Activated CD8-positive, alpha-beta memory T cell treated with anti-CD3 and anti-CD28 coated beads for 1 hour (primary cell): ENCODE measurements around the gene DEF6.

Experiments used
- DNase-seq, 2 donors: peaks; one replicate each; pipeline ENCODE4 v3.0.0-alpha.2; 2020; ENCODE audit warnings: low read depth in 1 of 2; ENCODE audit errors: extremely low read depth in 1 of 2

Gene DEF6

DNA sequence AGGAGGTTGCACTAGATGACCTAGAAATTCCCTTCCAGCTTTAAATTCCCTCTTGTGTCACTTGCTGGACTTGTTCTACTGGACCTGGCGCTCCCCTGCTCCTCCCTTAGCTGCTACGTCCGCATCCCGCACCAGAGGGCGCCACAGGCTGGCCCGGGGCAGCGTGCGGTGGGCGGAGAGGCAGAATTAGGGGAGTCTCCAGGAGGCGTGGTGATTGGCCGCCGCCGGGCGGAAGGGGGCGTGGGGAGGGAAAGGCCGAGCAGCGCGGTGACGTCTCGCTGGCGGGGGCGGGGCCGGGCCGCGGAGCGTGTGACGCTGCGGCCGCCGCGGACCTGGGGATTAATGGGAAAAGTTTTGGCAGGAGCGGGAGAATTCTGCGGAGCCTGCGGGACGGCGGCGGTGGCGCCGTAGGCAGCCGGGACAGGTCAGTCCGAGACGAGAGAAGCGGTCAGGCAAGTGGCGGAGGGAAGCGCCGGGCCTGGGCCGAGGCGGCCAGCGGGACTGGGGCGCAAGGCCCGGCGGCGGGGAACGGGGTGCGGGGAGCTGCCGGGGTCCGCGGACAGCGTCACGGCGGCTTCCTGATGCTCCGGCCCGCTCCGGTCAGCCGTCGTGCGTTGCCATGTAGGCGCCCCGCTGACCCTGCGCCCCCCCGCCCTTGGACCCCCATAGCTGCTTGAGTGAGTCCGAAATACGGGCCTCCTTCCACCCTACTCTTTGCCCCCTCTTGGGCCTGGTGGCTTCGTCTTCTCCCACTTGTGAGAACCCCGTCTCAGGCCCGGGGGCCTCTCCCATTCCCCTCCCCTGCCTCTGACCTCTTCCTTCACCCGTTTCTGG is 44.9 kb downstream of the DEF6 start, which contains the start of gene PPARD:
Gene PPARD (plus strand): TSS at position 301 of the 834 bp plus-strand sequence. CDS start 68,530 bp downstream, outside the sequence.
- peak; percentile 91 to 96 for DNase-seq

GRCh38 chr6:35343092-35343834 is 45.6 kb downstream of the DEF6 start:
- no peak for DNase-seq

DNA sequence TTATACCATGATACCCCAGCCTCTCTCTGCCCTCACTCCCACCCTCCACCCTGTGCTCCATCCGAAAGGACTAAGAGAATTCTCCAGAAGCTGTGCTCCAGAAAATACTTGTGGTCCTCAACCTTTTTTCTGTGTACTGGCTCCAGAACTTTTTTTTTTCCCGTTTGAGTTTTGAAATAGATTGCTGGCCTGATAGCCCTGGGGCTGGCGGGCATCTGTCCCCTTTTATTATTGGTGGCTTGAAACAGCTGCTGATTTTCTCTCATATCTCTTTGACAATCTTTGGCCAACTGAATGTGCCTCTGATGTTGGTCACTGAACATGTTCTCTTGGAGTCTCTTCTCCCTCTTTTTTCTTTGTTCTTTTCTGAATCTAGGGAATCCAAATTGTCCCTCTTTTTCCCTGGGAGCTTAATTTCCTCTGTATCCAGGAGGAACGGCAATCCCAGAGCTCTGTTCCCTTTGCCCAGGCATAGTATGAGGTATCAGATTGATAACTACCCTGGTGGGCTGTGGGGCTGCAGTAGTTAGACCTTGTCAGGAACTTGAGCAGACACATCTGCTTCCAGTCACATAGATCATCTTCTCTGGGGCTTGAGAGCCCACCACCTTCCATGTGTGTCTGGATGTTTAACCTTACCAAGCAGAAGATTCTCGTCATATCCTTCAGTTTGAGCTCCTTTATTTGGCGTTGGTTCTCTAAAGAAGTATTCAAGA is 46.4 kb downstream of the DEF6 start:
- DNase-seq: no peak

DNA sequence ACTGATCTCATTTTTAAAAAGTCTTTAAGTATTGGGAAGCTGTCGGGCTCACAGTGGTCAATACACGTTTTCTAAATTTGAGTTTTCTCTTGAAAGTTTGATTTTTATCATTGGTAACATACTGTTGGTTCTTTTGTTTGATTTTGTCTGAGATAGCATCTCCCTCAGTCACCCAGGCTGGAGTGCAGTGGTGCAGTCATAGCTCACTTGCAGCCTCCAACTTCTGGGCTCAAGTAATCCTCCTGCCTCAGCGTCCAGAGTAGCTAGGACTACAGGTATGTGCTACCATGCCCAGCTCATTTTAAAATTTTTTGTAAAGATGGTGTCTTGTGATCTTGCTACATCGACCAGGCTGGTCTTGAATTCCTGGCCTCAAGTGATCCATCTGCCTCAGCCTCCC is 53.8 kb downstream of the DEF6 start:
- DNase-seq: no peak

GRCh38 chr6:35352735-35353134 is 55.1 kb downstream of the DEF6 start:
- DNase-seq: no peak

- no peak for DNase-seq
Measured at GRCh38 chr6:35354361-35355135, 56.9 kb downstream of the DEF6 start.

- DNase-seq: no peak
Measured at GRCh38 chr6:35356391-35356790, 58.8 kb downstream of the DEF6 start.

DNA sequence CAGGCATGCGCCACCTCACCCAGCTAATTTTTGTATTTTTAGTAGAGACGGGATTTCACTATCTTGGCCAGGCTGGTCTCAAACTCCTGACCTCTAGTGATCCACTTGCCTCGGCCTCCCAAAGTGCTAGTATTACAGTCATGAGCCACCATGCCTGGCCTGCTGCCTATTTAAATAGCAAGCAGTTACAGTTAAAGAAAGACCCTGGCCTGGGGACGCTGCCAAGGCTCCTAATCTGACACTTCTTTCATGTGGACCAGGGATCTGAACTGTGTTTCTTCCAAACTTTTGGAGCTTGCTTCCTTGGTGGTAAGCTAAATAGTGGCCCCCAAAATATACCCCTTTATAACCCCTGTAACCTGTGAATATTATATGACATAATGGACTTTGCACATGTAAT is 60.1 kb downstream of the DEF6 start:
- DNase-seq: no peak

- DNase-seq: no peak
Measured at GRCh38 chr6:35358086-35358485, 60.5 kb downstream of the DEF6 start.

- DNase-seq: no peak
Measured at GRCh38 chr6:35359346-35359743, 61.7 kb downstream of the DEF6 start.

DNA sequence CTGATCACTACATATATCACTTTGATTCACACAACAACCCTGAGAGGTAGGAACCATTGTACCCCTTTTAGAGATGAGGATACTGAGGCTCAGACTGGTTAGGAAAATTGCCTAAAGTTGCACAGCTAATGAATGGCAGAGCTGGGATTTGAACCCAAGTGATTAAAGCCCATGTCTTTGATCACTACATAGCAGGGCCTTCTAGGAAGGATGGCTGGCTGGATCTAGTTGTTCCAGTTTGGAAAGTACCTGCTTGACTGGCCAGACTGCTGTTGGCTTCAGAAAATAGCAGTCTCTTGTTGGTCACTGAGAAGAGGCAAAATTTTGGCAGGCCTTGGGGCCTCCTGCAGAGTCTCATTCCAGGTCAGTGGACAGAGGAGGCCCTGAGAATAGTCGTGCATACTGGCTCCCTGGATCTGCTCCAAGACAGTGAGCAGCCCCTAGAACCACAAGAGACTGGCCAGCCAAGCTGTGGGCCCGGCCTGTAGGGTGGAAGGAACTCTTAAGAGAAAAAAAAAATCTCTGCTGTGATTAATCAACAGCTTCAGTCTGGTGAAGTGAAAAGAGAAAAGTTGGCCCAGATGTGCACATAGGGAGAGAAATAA is 62.2 kb downstream of the DEF6 start:
- DNase-seq: no peak

GRCh38 chr6:35360349-35361138 is 62.9 kb downstream of the DEF6 start:
- DNase-seq: no peak

GRCh38 chr6:35362200-35362599 is 64.6 kb downstream of the DEF6 start:
- no peak for DNase-seq

DNA sequence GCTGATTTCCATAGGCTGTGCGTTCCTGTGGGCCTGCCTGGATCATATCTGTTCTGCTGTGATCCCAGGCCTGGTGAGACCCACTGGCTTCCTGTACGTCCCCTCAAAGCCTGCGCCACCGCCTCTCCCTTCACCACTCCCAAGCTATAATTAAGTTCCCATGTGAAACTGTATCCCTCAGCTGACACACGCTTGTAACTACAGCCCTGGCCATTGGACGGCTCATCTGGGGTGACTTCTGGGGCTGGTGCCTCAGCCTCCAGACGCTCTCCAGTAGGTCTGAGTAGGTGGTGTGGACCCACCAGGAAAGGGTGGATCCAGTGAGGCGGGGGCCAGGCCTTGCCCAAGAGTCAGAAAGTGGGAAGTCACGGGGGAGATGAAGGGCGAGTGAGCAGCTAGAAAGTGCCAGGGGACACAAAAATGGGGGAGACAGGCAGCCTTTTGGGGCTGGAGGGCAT is 65.7 kb downstream of the DEF6 start:
- no peak for DNase-seq

DNA sequence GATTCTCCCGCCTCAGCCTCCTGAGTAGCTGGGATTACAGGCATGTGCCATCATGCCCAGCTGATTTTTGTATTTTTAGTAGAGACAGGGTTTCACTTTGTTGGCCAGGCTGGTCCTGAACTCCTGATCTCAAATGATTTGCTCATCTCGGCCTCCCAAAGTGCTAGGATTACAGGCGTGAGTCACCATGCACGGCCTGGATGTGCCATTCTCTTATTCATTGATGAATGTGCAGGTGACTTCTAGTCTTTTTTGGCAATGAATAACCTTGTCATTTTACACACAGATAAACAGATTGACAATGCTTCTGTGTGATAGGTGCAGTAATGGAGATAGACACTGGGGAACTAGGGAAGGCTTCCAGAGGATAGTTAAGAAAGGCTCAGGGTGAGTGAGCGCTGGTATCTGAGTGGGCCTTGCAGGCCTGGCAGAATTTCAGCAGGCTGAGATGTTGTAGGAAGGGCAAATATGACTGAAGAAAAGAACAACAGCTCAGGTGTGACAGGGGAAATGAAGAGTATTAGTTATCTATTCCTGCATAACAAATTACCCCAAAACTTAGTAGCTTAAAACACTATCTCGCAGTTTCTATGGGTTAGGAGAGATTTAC is 68.1 kb downstream of the DEF6 start:
- no peak for DNase-seq

DNA sequence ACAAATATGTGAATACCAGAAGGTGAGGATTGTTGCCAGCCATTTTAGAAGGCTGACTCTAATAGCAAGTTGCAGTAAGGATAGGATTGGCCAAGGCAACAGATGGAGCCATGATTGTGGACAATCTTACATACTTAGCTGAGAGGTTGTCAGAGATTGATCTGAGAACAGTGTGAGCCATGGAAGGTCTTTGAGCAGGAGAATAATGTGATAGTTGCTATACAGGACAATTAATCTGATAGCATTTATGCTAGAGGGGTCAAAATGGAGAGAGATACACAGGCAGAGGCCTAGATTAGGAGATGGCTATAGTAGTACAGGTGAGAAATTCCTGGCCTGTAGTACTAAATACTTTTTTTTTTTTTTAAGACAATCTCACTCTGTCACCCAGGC is 68.6 kb downstream of the DEF6 start:
- DNase-seq: no peak

- no peak for DNase-seq
Measured at GRCh38 chr6:35367646-35368037, 70.0 kb downstream of the DEF6 start.

DNA sequence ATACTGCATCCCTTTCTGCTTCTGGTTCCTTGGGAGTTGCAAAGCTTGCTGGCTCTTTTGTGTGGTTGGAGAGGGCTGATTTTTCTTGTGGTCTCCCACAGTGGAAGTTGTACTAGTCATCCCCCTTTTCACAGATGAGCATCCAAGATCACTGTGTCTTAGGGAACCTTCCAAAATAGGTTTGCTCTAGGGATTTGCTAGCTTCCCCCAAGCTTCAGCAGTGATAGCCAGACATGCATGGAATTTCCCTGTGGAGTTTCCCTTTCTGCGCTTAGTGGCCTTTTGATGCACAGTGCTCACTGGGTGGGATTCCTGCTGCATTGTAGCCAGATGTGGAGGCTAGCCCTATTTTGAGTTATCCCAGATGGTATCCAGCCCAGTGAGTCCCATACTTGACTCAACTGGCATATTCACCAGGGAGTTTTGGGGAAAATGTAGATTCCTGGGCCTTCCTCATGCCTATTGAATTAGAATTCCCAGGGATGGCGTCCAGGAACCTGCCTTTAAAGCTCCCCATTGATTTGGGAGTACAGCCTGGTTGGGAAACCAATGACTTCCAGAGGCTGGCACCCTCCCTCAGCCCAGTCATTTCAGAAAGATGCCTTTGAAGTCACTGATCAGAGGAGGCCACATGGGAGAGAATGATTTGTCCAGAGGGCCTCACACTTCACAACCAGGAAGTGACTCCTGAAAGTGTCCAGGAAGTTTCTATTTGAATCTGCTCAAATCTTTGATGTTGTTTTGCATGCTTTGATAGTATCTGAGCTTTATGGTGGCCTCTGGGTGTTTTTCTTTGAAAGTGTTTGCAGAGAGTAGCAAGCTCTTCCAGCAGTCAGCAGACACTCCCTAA is 70.6 kb downstream of the DEF6 start:
- no peak for DNase-seq
